ENCODE measurements around the gene NTRK2.

Gene NTRK2

GRCh38 chr9:84744726-84745125, 75.2 kb downstream of the NTRK2 start:
- TF ChIP-seq BACH2 (CRISPR knock-in tag; IDR thresholded peaks at IDR 0.05; ENCODE audit: borderline replicate concordance) (no peak), ZNF8 (CRISPR knock-in tag; IDR thresholded peaks at IDR 0.05) (no peak), ZNF70 (CRISPR knock-in tag; IDR thresholded peaks at IDR 0.05) (no peak), ESRRG (CRISPR knock-in tag; IDR thresholded peaks at IDR 0.05) (no peak), TCF4 (CRISPR knock-in tag; IDR thresholded peaks at IDR 0.05; ENCODE audit: borderline replicate concordance) (no peak), ARNTL (CRISPR knock-in tag; IDR thresholded peaks at IDR 0.05; ENCODE audit: borderline replicate concordance, low read depth) (no peak), CREB5 (CRISPR knock-in tag; IDR thresholded peaks at IDR 0.05; ENCODE audit: low read depth) (no peak), CSDC2 (CRISPR knock-in tag; IDR thresholded peaks at IDR 0.05) (no peak), ZNF565 (CRISPR knock-in tag; conservative IDR thresholded peaks at IDR 0.05; ENCODE audit: low read depth) (no peak), ZC3H10 (CRISPR knock-in tag; IDR thresholded peaks at IDR 0.05) (no peak), RARB (CRISPR knock-in tag; IDR thresholded peaks at IDR 0.05) (no peak), OSR1 (CRISPR knock-in tag; IDR thresholded peaks at IDR 0.05) (no peak), ISL1 (CRISPR knock-in tag; IDR thresholded peaks at IDR 0.05) (no peak), POU6F1 (CRISPR knock-in tag; IDR thresholded peaks at IDR 0.05; ENCODE audit: borderline replicate concordance, low read depth) (no peak), ZFP30 (CRISPR knock-in tag; IDR thresholded peaks at IDR 0.05) (no peak), SNAI2 (CRISPR knock-in tag; IDR thresholded peaks at IDR 0.05) (no peak)
- ATAC-seq, result no peak

- TF ChIP-seq TOX (CRISPR knock-in tag; IDR thresholded peaks at IDR 0.05; ENCODE audit: borderline replicate concordance), result no peak
- no peak for TF ChIP-seq ZNF8 (CRISPR knock-in tag; IDR thresholded peaks at IDR 0.05)
- TF ChIP-seq POU6F1 (CRISPR knock-in tag; IDR thresholded peaks at IDR 0.05; ENCODE audit: borderline replicate concordance, low read depth), result no peak
- no peak for ATAC-seq
These were observed 78.6 kb downstream of the NTRK2 start for GRCh38 chr9:84748112-84748511.

GRCh38 chr9:84750152-84750865, 80.8 kb downstream of the NTRK2 start:
- ATAC-seq, result no peak
- no peak for TF ChIP-seq GLIS3 (CRISPR knock-in tag; IDR thresholded peaks at IDR 0.05)
- no peak for TF ChIP-seq OSR1 (CRISPR knock-in tag; IDR thresholded peaks at IDR 0.05)
- TF ChIP-seq POU6F1 (CRISPR knock-in tag; IDR thresholded peaks at IDR 0.05; ENCODE audit: borderline replicate concordance, low read depth), result no peak
- TF ChIP-seq ZNF70 (CRISPR knock-in tag; IDR thresholded peaks at IDR 0.05), result no peak
- no peak for TF ChIP-seq ZC3H10 (CRISPR knock-in tag; IDR thresholded peaks at IDR 0.05)
- TF ChIP-seq ZNF8 (CRISPR knock-in tag; IDR thresholded peaks at IDR 0.05), result no peak
- no peak for TF ChIP-seq TOX (CRISPR knock-in tag; IDR thresholded peaks at IDR 0.05; ENCODE audit: borderline replicate concordance)
- TF ChIP-seq ZNF565 (CRISPR knock-in tag; conservative IDR thresholded peaks at IDR 0.05; ENCODE audit: low read depth), result no peak
- TF ChIP-seq TCF4 (CRISPR knock-in tag; IDR thresholded peaks at IDR 0.05; ENCODE audit: borderline replicate concordance), result no peak
- TF ChIP-seq ZFP30 (CRISPR knock-in tag; IDR thresholded peaks at IDR 0.05), result no peak
- no peak for TF ChIP-seq ISL1 (CRISPR knock-in tag; IDR thresholded peaks at IDR 0.05)
- no peak for TF ChIP-seq ZFP3 (CRISPR knock-in tag; IDR thresholded peaks at IDR 0.05)
- no peak for TF ChIP-seq CSRNP3 (CRISPR knock-in tag; IDR thresholded peaks at IDR 0.05)
- TF ChIP-seq PATZ1 (CRISPR knock-in tag; IDR thresholded peaks at IDR 0.05; ENCODE audit: borderline replicate concordance), result no peak
- no peak for TF ChIP-seq BACH2 (CRISPR knock-in tag; IDR thresholded peaks at IDR 0.05; ENCODE audit: borderline replicate concordance)
- no peak for TF ChIP-seq CSDC2 (CRISPR knock-in tag; IDR thresholded peaks at IDR 0.05)
